HepG2 (cell line): Measurements from ENCODE around the gene TOGARAM1. TPM values are rescaled to one million over a fixed set of nuclear protein-coding genes. Genes with fewer than 3 reads are reported as not detected.

Experiments
- CREM ChIP-seq, 2 experiments: sonication (generic) in 1 of 2; formaldehyde crosslinking in 1 of 2; IDR thresholded peaks; 2 replicates each; pipeline versions ENCODE4 v1.4.0 to v1.6.1; 2016 to 2020; ENCODE audit warnings: antibody characterized with exemption in 1 of 2, mild to moderate bottlenecking in 1 of 2, missing genetic modification reagents in 1 of 2
- FOXP1 ChIP-seq, 2 experiments: fragments of 450-650 bp in 1 of 2; IDR thresholded peaks; 2 replicates each; pipeline ENCODE4 v1.6.1; 2017 to 2018; ENCODE audit warnings: antibody characterized with exemption in 1 of 2
- NFE2 ChIP-seq: sonication (generic); formaldehyde crosslinking; IDR thresholded peaks from 2 replicates; pipeline ENCODE4 v1.4.0; 2020; ENCODE audit warnings: missing genetic modification reagents
- RAD21 ChIP-seq: fragments of 450-650 bp; formaldehyde crosslinking; IDR thresholded peaks from 2 replicates; pipeline ENCODE4 v1.5.0; 2020; ENCODE audit warnings: mild to moderate bottlenecking
- SAP130 ChIP-seq: IDR thresholded peaks from 2 replicates; pipeline ENCODE4 v1.6.1; 2016; ENCODE audit warnings: low read depth
- SMAD3 ChIP-seq: sonication (generic); formaldehyde crosslinking; IDR thresholded peaks from 2 replicates; pipeline ENCODE4 v1.4.0; 2020; ENCODE audit warnings: missing genetic modification reagents
- STAT6 ChIP-seq: sonication (generic); formaldehyde crosslinking; IDR thresholded peaks from 2 replicates; pipeline ENCODE4 v1.4.0; 2020; ENCODE audit warnings: missing genetic modification reagents, mild to moderate bottlenecking, borderline replicate concordance
- ZHX2 ChIP-seq, 2 experiments: sonication (generic) in 1 of 2; formaldehyde crosslinking in 1 of 2; IDR thresholded peaks; 2 replicates each; pipeline versions ENCODE4 v1.6.1 to v1.9.0; 2014 to 2022; ENCODE audit warnings: antibody characterized with exemption in 1 of 2, borderline replicate concordance in 1 of 2, inconsistent platforms in 1 of 2, low read depth in 1 of 2, missing genetic modification reagents in 1 of 2
- ZNF629 ChIP-seq: sonication (generic); formaldehyde crosslinking; conservative IDR thresholded peaks from 2 replicates; pipeline ENCODE4 v1.5.0; 2020; ENCODE audit warnings: missing genetic modification reagents
- ZUFSP ChIP-seq: sonication (generic); formaldehyde crosslinking; IDR thresholded peaks from 2 replicates; pipeline ENCODE4 v1.9.0; 2021; ENCODE audit warnings: missing genetic modification reagents, mild to moderate bottlenecking, borderline replicate concordance
- polyA plus RNA-seq, 8 experiments: library from polyadenylated mRNA; depleted of rRNA in 3 of 8; stranded (reverse) in 7 of 8; unstranded in 1 of 8; fragments of >200 nt; fragmentation: Illumina TruSeq in 4 of 8; extraction: Trizol in 4 of 8; gene quantifications; 2 replicates each; pipeline versions ENCODE4 v1.2.1 to v1.2.3, GENCODE V29; 2011 to 2016; ENCODE audit warnings: low read depth in 4 of 8, missing spikeins in 1 of 8, mixed read lengths in 1 of 8; ENCODE audit not compliant: insufficient read depth in 1 of 8
- total RNA-seq, 5 experiments: library from RNA; depleted of rRNA; stranded (reverse); fragments of >200 nt; fragmentation: Illumina TruSeq; extraction: Trizol; gene quantifications; 2 replicates each; pipeline ENCODE4 v1.2.3, GENCODE V29; 2016; ENCODE audit warnings: low read depth in 1 of 5
- TF ChIP-seq, protein P1 (sequence below): sonication (generic); formaldehyde crosslinking; IDR thresholded peaks from 2 replicates; pipeline ENCODE4 v1.5.1; 2020; ENCODE audit warnings: mild to moderate bottlenecking, missing genetic modification reagents, borderline replicate concordance

The TOGARAM1 gene
- total and polyA plus RNA-seq, 2 of the 13 experiments (the other 11 are each of a cell fraction or from before 2014, with no cell fraction given): 5.6 to 9.8 TPM

DNA sequence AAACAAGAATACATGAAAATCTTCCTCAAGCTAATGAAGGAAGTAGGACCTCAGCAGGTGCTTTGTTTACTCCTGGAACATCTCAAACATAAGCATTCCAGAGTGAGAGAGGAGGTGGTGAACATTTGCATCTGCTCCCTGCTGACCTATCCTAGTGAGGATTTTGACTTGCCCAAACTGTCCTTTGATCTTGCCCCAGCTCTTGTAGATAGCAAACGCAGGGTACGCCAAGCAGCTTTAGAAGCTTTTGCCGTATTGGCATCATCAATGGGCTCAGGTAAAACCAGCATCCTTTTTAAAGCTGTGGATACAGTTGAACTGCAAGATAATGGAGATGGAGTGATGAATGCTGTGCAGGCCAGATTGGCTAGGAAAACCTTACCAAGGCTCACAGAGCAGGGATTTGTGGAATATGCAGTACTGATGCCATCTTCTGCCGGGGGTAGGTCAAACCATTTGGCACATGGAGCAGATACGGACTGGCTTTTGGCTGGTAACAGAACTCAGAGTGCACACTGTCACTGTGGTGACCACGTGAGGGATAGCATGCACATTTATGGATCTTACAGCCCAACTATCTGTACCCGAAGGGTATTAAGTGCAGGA is 1.9 kb downstream of the TOGARAM1 start (continued):
- TF ChIP-seq, protein P1, sequence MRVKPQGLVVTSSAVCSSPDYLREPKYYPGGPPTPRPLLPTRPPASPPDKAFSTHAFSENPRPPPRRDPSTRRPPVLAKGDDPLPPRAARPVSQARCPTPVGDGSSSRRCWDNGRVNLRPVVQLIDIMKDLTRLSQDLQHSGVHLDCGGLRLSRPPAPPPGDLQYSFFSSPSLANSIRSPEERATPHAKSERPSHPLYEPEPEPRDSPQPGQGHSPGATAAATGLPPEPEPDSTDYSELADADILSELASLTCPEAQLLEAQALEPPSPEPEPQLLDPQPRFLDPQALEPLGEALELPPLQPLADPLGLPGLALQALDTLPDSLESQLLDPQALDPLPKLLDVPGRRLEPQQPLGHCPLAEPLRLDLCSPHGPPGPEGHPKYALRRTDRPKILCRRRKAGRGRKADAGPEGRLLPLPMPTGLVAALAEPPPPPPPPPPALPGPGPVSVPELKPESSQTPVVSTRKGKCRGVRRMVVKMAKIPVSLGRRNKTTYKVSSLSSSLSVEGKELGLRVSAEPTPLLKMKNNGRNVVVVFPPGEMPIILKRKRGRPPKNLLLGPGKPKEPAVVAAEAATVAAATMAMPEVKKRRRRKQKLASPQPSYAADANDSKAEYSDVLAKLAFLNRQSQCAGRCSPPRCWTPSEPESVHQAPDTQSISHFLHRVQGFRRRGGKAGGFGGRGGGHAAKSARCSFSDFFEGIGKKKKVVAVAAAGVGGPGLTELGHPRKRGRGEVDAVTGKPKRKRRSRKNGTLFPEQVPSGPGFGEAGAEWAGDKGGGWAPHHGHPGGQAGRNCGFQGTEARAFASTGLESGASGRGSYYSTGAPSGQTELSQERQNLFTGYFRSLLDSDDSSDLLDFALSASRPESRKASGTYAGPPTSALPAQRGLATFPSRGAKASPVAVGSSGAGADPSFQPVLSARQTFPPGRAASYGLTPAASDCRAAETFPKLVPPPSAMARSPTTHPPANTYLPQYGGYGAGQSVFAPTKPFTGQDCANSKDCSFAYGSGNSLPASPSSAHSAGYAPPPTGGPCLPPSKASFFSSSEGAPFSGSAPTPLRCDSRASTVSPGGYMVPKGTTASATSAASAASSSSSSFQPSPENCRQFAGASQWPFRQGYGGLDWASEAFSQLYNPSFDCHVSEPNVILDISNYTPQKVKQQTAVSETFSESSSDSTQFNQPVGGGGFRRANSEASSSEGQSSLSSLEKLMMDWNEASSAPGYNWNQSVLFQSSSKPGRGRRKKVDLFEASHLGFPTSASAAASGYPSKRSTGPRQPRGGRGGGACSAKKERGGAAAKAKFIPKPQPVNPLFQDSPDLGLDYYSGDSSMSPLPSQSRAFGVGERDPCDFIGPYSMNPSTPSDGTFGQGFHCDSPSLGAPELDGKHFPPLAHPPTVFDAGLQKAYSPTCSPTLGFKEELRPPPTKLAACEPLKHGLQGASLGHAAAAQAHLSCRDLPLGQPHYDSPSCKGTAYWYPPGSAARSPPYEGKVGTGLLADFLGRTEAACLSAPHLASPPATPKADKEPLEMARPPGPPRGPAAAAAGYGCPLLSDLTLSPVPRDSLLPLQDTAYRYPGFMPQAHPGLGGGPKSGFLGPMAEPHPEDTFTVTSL (CRISPR knock-in tag): no peak
- TF ChIP-seq FOXP1 (IDR thresholded peaks at IDR 0.05) (no peak), FOXP1 (CRISPR knock-in tag; IDR thresholded peaks at IDR 0.05) (peak; percentile 22; the same call in 1 of the 2 replicates), CREM (IDR thresholded peaks at IDR 0.05) (no peak), CREM (CRISPR knock-in tag; IDR thresholded peaks at IDR 0.05) (no peak), ZNF629 (CRISPR knock-in tag) (no peak), SAP130 (CRISPR knock-in tag) (peak; percentile 70), STAT6 (CRISPR knock-in tag) (no peak), NFE2 (no peak), ZHX2 (IDR thresholded peaks at IDR 0.05; ENCODE audit: low read depth) (no peak), ZHX2 (CRISPR knock-in tag; IDR thresholded peaks at IDR 0.05; ENCODE audit: borderline replicate concordance) (no peak), SMAD3 (no peak), ZUFSP (CRISPR knock-in tag) (no peak), RAD21 (CRISPR knock-in tag) (no peak)
